OCI-LY3 (cell line): ENCODE measurements around the gene IL36B.
A peak's percentile ranks its signal among the peaks of the same experiment; 100 is the strongest.

ENCODE experiments used
- H2AFZ ChIP-seq: fragments of 200-600, 300-600 bp; shearing (Covaris generic); 2 replicates; pipeline ENCODE4 v1.6.0; 2014; ENCODE audit warnings: antibody characterized with exemption, low read depth, low read length
- H3K27ac ChIP-seq: fragments of 200-600, 300-600 bp; sonication (generic); 2 replicates; pipeline ENCODE4 v1.5.1; 2014; ENCODE audit warnings: mild to moderate bottlenecking, low read length, moderate library complexity, mixed read lengths
- H3K27me3 ChIP-seq: fragments of 200-600, 300-600 bp; sonication (generic); 2 replicates; pipeline ENCODE4 v1.6.1; 2014; ENCODE audit warnings: low read depth, low read length, mixed read lengths
- H3K36me3 ChIP-seq: fragments of 200-600, 300-600 bp; sonication (generic); replicated peaks from 2 replicates; pipeline ENCODE3; 2014; ENCODE audit warnings: low read depth, low read length, mixed read lengths
- H3K4me1 ChIP-seq: fragments of 300-600, 200-600 bp; sonication (generic); 2 replicates; pipeline ENCODE4 v1.6.1; 2014; ENCODE audit warnings: low read length, mixed read lengths
- H3K4me2 ChIP-seq: fragments of 200-600, 300-600 bp; sonication (generic); 2 replicates; pipeline ENCODE4 v1.6.1; 2014; ENCODE audit warnings: low read length, mixed read lengths
- H3K4me3 ChIP-seq: fragments of 300-600, 200-600 bp; sonication (generic); 2 replicates; pipeline ENCODE4 v1.5.1; 2014; ENCODE audit warnings: antibody characterized with exemption, mild to moderate bottlenecking, low read length, moderate library complexity
- H3K79me2 ChIP-seq: fragments of 300-600, 200-600 bp; shearing (Covaris generic); 2 replicates; pipeline ENCODE4 v1.6.1; 2014; ENCODE audit warnings: mild to moderate bottlenecking, low read length, mixed read lengths
- H3K9ac ChIP-seq: fragments of 300-600, 200-600 bp; shearing (Covaris generic); 2 replicates; pipeline ENCODE4 v1.6.0; 2014; ENCODE audit warnings: mild to moderate bottlenecking, low read length, moderate library complexity
- H3K9me3 ChIP-seq: fragments of 200-600, 300-600 bp; shearing (Covaris generic); 2 replicates; pipeline ENCODE4 v1.6.1; 2014; ENCODE audit warnings: low read length, mixed read lengths; ENCODE audit not compliant: insufficient read depth
- H4K20me1 ChIP-seq: fragments of 200-600, 300-600 bp; sonication (generic); 2 replicates; pipeline ENCODE4 v1.6.1; 2016; ENCODE audit warnings: low read length, mixed read lengths; ENCODE audit not compliant: insufficient read depth
- EZH2phosphoT487 ChIP-seq: fragments of 200-600 bp; shearing (Covaris generic); IDR thresholded peaks from 2 replicates; pipeline ENCODE4 v1.6.1; 2018; ENCODE audit warnings: antibody characterized with exemption, mixed run types, low read depth
- TF ChIP-seq, protein P1 (sequence below): fragments of 200-600, 300-600 bp; sonication (generic); IDR thresholded peaks from 2 replicates; pipeline ENCODE4 v1.5.1; 2014; ENCODE audit warnings: antibody characterized with exemption, low read length, low read depth

Gene IL36B

DNA sequence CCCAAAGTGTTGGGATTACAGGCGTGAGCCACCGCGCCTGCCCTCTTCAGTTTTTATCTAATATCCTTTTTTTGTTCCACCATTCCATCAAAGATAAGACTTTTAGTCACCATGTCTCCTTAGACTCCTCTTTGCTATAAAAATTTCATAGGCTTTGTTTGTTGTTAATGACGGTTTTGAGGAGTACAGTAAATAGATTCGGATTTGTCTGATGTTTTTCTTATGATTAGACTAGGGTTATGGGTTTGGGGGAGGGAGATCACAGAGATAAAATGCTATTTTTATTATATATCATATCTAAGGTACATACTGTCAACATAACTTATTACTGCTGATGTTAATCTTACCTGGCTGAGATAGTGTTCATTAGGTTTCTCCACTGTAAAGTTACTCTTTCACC, 6.2 kb downstream of the IL36B start:
- Histone ChIP-seq H3K27me3 (peaks cover 11% of the 10 kb centered on the region; the same call in 1 of the 2 replicates), H3K27ac (no peak overlapping the region), H3K36me3 (no peaks in the 10 kb centered on the region), H2AFZ (no peak overlapping the region), H3K79me2 (no peaks in the 10 kb centered on the region), H3K9ac (no peak overlapping the region), H3K9me3 (no peaks in the 10 kb centered on the region), H3K4me1 (no peaks in the 10 kb centered on the region), H4K20me1 (no peaks in the 10 kb centered on the region), H3K4me2 (no peak overlapping the region), H3K4me3 (no peak overlapping the region)
- no peak for TF ChIP-seq EZH2phosphoT487
- TF ChIP-seq, protein P1, sequence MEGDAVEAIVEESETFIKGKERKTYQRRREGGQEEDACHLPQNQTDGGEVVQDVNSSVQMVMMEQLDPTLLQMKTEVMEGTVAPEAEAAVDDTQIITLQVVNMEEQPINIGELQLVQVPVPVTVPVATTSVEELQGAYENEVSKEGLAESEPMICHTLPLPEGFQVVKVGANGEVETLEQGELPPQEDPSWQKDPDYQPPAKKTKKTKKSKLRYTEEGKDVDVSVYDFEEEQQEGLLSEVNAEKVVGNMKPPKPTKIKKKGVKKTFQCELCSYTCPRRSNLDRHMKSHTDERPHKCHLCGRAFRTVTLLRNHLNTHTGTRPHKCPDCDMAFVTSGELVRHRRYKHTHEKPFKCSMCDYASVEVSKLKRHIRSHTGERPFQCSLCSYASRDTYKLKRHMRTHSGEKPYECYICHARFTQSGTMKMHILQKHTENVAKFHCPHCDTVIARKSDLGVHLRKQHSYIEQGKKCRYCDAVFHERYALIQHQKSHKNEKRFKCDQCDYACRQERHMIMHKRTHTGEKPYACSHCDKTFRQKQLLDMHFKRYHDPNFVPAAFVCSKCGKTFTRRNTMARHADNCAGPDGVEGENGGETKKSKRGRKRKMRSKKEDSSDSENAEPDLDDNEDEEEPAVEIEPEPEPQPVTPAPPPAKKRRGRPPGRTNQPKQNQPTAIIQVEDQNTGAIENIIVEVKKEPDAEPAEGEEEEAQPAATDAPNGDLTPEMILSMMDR: no peak

GRCh38 chr2:113041871-113042270, 10.8 kb downstream of the IL36B start:
- H2AFZ ChIP-seq: no peak overlapping the region
- H3K27me3 ChIP-seq: peaks cover 4% of the 10 kb centered on the region; the same call in 1 of the 2 replicates
- no peaks in the 10 kb centered on the region for H3K9me3 ChIP-seq
- peaks cover 11% of the 10 kb centered on the region for H3K4me1 ChIP-seq
- H3K27ac ChIP-seq: no peak overlapping the region
- no peaks in the 10 kb centered on the region for H3K79me2 ChIP-seq
- TF ChIP-seq, protein P1: peak; percentile 29; the same call in 1 of the 2 replicates
- TF ChIP-seq EZH2phosphoT487: no peak
- H3K4me2 ChIP-seq: no peak overlapping the region
- H4K20me1 ChIP-seq: no peaks in the 10 kb centered on the region
- H3K9ac ChIP-seq: no peak overlapping the region
- no peak overlapping the region for H3K4me3 ChIP-seq
- no peaks in the 10 kb centered on the region for H3K36me3 ChIP-seq

DNA sequence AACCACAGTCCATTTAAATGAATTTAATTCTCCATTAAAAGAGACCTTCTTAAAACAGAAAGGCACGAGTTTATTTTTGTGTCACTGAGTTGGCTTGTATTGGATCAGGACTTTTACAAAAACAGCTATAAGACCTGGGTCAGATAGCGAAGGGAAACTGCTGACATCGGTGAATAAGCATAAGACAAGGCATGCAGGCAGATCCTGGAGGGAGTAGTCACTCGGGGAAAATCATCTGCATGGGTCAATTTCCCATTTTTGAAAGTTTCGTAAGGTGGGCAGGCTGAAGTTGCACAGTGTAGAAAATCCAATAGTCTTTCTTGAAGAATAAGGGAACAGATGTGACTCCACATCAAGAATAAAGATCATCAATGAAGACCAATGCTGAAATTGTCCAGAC, 12.9 kb downstream of the IL36B start:
- H3K36me3 ChIP-seq: no peaks in the 10 kb centered on the region
- peaks cover 11% of the 10 kb centered on the region for H3K4me1 ChIP-seq
- no peak overlapping the region for H3K4me3 ChIP-seq
- H3K27me3 ChIP-seq: peaks cover 4% of the 10 kb centered on the region; the same call in 1 of the 2 replicates
- H3K9me3 ChIP-seq: no peaks in the 10 kb centered on the region
- H4K20me1 ChIP-seq: no peaks in the 10 kb centered on the region
- H3K27ac ChIP-seq: no peak overlapping the region
- TF ChIP-seq EZH2phosphoT487: no peak
- TF ChIP-seq, protein P1: no peak
- H3K9ac ChIP-seq: no peak overlapping the region
- H3K79me2 ChIP-seq: no peaks in the 10 kb centered on the region
- H3K4me2 ChIP-seq: no peak overlapping the region
- H2AFZ ChIP-seq: no peak overlapping the region

GRCh38 chr2:113039158-113039557, 13.5 kb downstream of the IL36B start:
- H3K9ac ChIP-seq: no peak overlapping the region
- peaks cover 4% of the 10 kb centered on the region for H3K27me3 ChIP-seq
- no peaks in the 10 kb centered on the region for H3K9me3 ChIP-seq
- no peaks in the 10 kb centered on the region for H3K79me2 ChIP-seq
- no peaks in the 10 kb centered on the region for H4K20me1 ChIP-seq
- H3K4me3 ChIP-seq: no peak overlapping the region
- H2AFZ ChIP-seq: no peak overlapping the region
- peaks cover 11% of the 10 kb centered on the region for H3K4me1 ChIP-seq
- H3K27ac ChIP-seq: no peak overlapping the region
- no peak for TF ChIP-seq EZH2phosphoT487
- TF ChIP-seq, protein P1: no peak
- H3K4me2 ChIP-seq: no peak overlapping the region
- H3K36me3 ChIP-seq: no peaks in the 10 kb centered on the region
